Stimulated activated CD4-positive, alpha-beta T cell treated with anti-CD3 and anti-CD28 coated beads, TNF-alpha, amount 100 ng/mL, for 4 hours (primary cell): ENCODE measurements around the gene PLXND1.
"Not testable (repeated sequence)": the region's sequence is repeated elsewhere in the genome, so short reads cannot be mapped to it uniquely, and the experiment has no call there.

Experiments
- DNase-seq, 3 experiments: peaks; one replicate each; pipeline ENCODE4 v3.0.0-alpha.2; 2020; ENCODE audit warnings: low read depth in 3 of 3

The PLXND1 gene

GRCh38 chr3:129606636-129607390, at the start of gene PLXND1:
Gene PLXND1, minus strand, starts transcription at chr3:129606676. Its CDS starts 37 bp downstream, at chr3:129606639.
- DNase-seq, result peak in 2 of 3 experiments; percentile 9 to 26

- no peak for DNase-seq
Observed at GRCh38 chr3:129655291-129655700, 48.8 kb upstream of the PLXND1 start.

GRCh38 chr3:129654131-129654530, 47.7 kb upstream of the PLXND1 start:
- DNase-seq, result no peak

- DNase-seq, result no peak
Observed at GRCh38 chr3:129653019-129653418, 46.5 kb upstream of the PLXND1 start.

- no peak for DNase-seq
Observed at GRCh38 chr3:129651435-129652202, 45.1 kb upstream of the PLXND1 start.

- DNase-seq, result peak in 2 of 3 experiments; percentile 22
Observed at GRCh38 chr3:129650256-129650872, 43.9 kb upstream of the PLXND1 start.

- no peak for DNase-seq
Observed at GRCh38 chr3:129648391-129648790, 41.9 kb upstream of the PLXND1 start.

- no peak for DNase-seq
Observed at GRCh38 chr3:129645286-129645685, 38.8 kb upstream of the PLXND1 start.

GRCh38 chr3:129644836-129645235, 38.4 kb upstream of the PLXND1 start:
- DNase-seq, result no peak

GRCh38 chr3:129641567-129642260, 35.2 kb upstream of the PLXND1 start:
- DNase-seq, result not testable (repeated sequence)

GRCh38 chr3:129640985-129641384, 34.5 kb upstream of the PLXND1 start:
- DNase-seq, result not testable (repeated sequence)

GRCh38 chr3:129638481-129638880, 32.0 kb upstream of the PLXND1 start:
- no peak for DNase-seq

GRCh38 chr3:129636082-129636481, 29.6 kb upstream of the PLXND1 start:
- DNase-seq, result no peak

GRCh38 chr3:129635656-129636055, 29.2 kb upstream of the PLXND1 start:
- no peak for DNase-seq

GRCh38 chr3:129633751-129634481, 27.4 kb upstream of the PLXND1 start:
- no peak for DNase-seq

- no peak for DNase-seq
Observed at GRCh38 chr3:129632977-129633376, 26.5 kb upstream of the PLXND1 start.

- DNase-seq, result no peak
Observed at GRCh38 chr3:129632556-129632955, 26.1 kb upstream of the PLXND1 start.

- DNase-seq, result no peak
Observed at GRCh38 chr3:129632056-129632455, 25.6 kb upstream of the PLXND1 start.

GRCh38 chr3:129629011-129629410, 22.5 kb upstream of the PLXND1 start:
- DNase-seq, result no peak

GRCh38 chr3:129628169-129628522, 21.7 kb upstream of the PLXND1 start:
- DNase-seq, result no peak
